ENCODE results near the gene NSRP1. TPM values are rescaled to one million over a fixed set of nuclear protein-coding genes. Genes with fewer than 3 reads are reported as not detected.

Gene NSRP1
- total and polyA plus RNA-seq, 2 of the 8 experiments (the other 6 are each of a cell fraction or from before 2014, with no cell fraction given): 6.1 to 22.4 TPM

DNA sequence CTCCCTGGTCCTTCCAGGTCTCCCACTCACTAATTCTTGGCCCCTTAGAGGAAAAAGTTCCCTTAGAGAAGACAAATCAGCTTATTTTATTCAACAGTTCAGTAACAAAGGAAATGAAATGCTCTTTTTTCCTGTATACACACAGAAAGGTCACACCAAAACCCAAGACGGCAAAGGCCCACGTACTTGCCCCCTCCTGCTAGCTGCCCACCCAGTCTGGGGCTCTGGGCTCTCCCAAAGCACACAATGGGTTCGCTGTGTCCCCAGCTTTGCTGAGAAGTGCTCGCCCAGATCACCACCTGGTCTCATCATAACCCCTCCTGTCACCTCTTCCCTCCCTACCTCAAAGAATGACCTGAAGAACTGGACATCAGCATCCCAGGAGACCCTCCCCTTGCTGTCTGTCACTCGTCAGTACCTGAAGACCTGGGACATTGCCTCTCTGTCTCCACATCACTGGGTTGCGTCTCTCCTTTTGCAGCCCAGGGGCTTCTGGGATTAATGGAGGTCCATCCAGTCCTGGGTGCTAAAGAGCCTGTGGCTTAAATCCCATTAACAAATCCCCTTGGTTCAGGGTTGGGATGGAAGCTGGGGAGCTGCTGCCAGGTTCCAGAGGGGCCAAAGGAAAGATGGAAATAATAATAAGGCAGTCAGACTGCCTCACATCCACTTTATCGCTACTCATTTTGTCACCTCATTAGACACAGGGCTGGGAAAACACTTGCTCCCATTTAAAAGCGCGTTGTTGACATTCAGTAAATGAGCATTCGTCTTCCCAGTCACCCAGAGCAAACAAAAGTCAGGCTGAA is 115.6 kb downstream of the NSRP1 start (continued):
- TF ChIP-seq, protein P1, sequence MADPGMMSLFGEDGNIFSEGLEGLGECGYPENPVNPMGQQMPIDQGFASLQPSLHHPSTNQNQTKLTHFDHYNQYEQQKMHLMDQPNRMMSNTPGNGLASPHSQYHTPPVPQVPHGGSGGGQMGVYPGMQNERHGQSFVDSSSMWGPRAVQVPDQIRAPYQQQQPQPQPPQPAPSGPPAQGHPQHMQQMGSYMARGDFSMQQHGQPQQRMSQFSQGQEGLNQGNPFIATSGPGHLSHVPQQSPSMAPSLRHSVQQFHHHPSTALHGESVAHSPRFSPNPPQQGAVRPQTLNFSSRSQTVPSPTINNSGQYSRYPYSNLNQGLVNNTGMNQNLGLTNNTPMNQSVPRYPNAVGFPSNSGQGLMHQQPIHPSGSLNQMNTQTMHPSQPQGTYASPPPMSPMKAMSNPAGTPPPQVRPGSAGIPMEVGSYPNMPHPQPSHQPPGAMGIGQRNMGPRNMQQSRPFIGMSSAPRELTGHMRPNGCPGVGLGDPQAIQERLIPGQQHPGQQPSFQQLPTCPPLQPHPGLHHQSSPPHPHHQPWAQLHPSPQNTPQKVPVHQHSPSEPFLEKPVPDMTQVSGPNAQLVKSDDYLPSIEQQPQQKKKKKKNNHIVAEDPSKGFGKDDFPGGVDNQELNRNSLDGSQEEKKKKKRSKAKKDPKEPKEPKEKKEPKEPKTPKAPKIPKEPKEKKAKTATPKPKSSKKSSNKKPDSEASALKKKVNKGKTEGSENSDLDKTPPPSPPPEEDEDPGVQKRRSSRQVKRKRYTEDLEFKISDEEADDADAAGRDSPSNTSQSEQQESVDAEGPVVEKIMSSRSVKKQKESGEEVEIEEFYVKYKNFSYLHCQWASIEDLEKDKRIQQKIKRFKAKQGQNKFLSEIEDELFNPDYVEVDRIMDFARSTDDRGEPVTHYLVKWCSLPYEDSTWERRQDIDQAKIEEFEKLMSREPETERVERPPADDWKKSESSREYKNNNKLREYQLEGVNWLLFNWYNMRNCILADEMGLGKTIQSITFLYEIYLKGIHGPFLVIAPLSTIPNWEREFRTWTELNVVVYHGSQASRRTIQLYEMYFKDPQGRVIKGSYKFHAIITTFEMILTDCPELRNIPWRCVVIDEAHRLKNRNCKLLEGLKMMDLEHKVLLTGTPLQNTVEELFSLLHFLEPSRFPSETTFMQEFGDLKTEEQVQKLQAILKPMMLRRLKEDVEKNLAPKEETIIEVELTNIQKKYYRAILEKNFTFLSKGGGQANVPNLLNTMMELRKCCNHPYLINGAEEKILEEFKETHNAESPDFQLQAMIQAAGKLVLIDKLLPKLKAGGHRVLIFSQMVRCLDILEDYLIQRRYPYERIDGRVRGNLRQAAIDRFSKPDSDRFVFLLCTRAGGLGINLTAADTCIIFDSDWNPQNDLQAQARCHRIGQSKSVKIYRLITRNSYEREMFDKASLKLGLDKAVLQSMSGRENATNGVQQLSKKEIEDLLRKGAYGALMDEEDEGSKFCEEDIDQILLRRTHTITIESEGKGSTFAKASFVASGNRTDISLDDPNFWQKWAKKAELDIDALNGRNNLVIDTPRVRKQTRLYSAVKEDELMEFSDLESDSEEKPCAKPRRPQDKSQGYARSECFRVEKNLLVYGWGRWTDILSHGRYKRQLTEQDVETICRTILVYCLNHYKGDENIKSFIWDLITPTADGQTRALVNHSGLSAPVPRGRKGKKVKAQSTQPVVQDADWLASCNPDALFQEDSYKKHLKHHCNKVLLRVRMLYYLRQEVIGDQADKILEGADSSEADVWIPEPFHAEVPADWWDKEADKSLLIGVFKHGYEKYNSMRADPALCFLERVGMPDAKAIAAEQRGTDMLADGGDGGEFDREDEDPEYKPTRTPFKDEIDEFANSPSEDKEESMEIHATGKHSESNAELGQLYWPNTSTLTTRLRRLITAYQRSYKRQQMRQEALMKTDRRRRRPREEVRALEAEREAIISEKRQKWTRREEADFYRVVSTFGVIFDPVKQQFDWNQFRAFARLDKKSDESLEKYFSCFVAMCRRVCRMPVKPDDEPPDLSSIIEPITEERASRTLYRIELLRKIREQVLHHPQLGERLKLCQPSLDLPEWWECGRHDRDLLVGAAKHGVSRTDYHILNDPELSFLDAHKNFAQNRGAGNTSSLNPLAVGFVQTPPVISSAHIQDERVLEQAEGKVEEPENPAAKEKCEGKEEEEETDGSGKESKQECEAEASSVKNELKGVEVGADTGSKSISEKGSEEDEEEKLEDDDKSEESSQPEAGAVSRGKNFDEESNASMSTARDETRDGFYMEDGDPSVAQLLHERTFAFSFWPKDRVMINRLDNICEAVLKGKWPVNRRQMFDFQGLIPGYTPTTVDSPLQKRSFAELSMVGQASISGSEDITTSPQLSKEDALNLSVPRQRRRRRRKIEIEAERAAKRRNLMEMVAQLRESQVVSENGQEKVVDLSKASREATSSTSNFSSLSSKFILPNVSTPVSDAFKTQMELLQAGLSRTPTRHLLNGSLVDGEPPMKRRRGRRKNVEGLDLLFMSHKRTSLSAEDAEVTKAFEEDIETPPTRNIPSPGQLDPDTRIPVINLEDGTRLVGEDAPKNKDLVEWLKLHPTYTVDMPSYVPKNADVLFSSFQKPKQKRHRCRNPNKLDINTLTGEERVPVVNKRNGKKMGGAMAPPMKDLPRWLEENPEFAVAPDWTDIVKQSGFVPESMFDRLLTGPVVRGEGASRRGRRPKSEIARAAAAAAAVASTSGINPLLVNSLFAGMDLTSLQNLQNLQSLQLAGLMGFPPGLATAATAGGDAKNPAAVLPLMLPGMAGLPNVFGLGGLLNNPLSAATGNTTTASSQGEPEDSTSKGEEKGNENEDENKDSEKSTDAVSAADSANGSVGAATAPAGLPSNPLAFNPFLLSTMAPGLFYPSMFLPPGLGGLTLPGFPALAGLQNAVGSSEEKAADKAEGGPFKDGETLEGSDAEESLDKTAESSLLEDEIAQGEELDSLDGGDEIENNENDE (IDR thresholded peaks at IDR 0.05; ENCODE audit: insufficient replicate concordance, low read length): no peak
